ENCODE measurements around the gene CAPN11.
"Not testable (repeated sequence)": the region's sequence is repeated elsewhere in the genome, so short reads cannot be mapped to it uniquely, and the experiment has no call there.

The CAPN11 gene

GRCh38 chr6:44180886-44181285 is 22.3 kb downstream of the CAPN11 start:
- Histone ChIP-seq H3K4me2 (ENCODE audit: low read length) (no peak overlapping the region), H3K79me2 (ENCODE audit: low read length) (no peaks in the 10 kb centered on the region), H3K36me3 (replicated peaks; ENCODE audit: low read depth, low read length) (no peaks in the 10 kb centered on the region), H3K4me1 (ENCODE audit: low read length) (peaks cover 29% of the 10 kb centered on the region), H3K9me3 (ENCODE audit: insufficient read depth, low read length) (no peaks in the 10 kb centered on the region), H3K27me3 (ENCODE audit: low read depth, low read length) (peaks cover 10% of the 10 kb centered on the region; the same call in 1 of the 2 replicates), H3K9ac (ENCODE audit: low read length) (no peak overlapping the region), H3K4me3 (ENCODE audit: low read length) (no peak overlapping the region), H4K20me1 (ENCODE audit: insufficient read depth, low read length) (no peaks in the 10 kb centered on the region), H2AFZ (ENCODE audit: low read depth, low read length) (no peak overlapping the region), H3K27ac (ENCODE audit: low read length) (no peak overlapping the region)
- no peak for TF ChIP-seq EZH2phosphoT487 (IDR thresholded peaks at IDR 0.05; ENCODE audit: low read depth)
- TF ChIP-seq CTCF (IDR thresholded peaks at IDR 0.05; ENCODE audit: low read depth, low read length), result no peak

DNA sequence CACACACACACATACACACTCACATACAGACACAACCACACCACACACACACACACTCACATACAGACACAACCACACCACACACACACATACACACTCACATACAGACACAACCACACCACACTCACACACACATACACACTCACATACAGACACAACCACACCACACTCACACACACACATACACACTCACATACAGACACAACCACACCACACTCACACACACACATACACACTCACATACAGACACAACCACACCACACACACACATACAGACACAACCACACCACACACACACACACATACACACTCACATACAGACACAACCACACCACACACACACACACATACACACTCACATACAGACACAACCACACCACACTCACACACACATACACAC is 23.2 kb downstream of the CAPN11 start:
- not testable (repeated sequence) for H2AFZ ChIP-seq (ENCODE audit: low read depth, low read length); H3K27ac ChIP-seq (ENCODE audit: low read length); H3K4me3 ChIP-seq (ENCODE audit: low read length); H3K9me3 ChIP-seq (ENCODE audit: insufficient read depth, low read length); H3K9ac ChIP-seq (ENCODE audit: low read length); H3K79me2 ChIP-seq (ENCODE audit: low read length); H4K20me1 ChIP-seq (ENCODE audit: insufficient read depth, low read length); H3K4me2 ChIP-seq (ENCODE audit: low read length); H3K27me3 ChIP-seq (ENCODE audit: low read depth, low read length); H3K36me3 ChIP-seq (replicated peaks; ENCODE audit: low read depth, low read length)
- H3K4me1 ChIP-seq (ENCODE audit: low read length), result peaks cover 27% of the 10 kb centered on the region

DNA sequence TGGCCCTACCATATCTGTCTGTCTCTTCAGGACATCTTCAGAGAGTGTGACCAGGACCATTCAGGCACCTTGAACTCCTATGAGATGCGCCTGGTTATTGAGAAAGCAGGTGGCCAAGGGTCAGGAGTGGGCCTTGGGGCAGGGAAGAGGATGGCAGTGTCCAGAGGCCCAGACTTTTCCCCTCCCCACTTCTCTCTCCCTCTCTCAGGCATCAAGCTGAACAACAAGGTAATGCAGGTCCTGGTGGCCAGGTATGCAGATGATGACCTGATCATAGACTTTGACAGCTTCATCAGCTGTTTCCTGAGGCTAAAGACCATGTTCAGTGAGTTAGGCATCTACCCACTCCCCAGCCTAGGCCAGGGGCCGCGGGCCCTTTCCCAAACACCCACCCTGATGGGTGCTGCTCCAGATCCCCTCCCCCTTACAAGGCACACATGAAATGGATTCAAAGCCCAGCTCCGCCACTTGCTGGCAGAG is 24.3 kb downstream of the CAPN11 start:
- no peaks in the 10 kb centered on the region for H3K9me3 ChIP-seq (ENCODE audit: insufficient read depth, low read length)
- H4K20me1 ChIP-seq (ENCODE audit: insufficient read depth, low read length), result no peaks in the 10 kb centered on the region
- H3K9ac ChIP-seq (ENCODE audit: low read length), result no peak overlapping the region
- H3K79me2 ChIP-seq (ENCODE audit: low read length), result no peaks in the 10 kb centered on the region
- H3K4me2 ChIP-seq (ENCODE audit: low read length), result no peak overlapping the region
- no peaks in the 10 kb centered on the region for H3K36me3 ChIP-seq (replicated peaks; ENCODE audit: low read depth, low read length)
- peaks cover 10% of the 10 kb centered on the region; the same call in 1 of the 2 replicates for H3K27me3 ChIP-seq (ENCODE audit: low read depth, low read length)
- peaks cover 18% of the 10 kb centered on the region for H3K4me1 ChIP-seq (ENCODE audit: low read length)
- no peak overlapping the region for H3K4me3 ChIP-seq (ENCODE audit: low read length)
- no peak for TF ChIP-seq EZH2phosphoT487 (IDR thresholded peaks at IDR 0.05; ENCODE audit: low read depth)
- TF ChIP-seq CTCF (IDR thresholded peaks at IDR 0.05; ENCODE audit: low read depth, low read length), result no peak
- no peak overlapping the region for H2AFZ ChIP-seq (ENCODE audit: low read depth, low read length)
- no peak overlapping the region for H3K27ac ChIP-seq (ENCODE audit: low read length)

DNA sequence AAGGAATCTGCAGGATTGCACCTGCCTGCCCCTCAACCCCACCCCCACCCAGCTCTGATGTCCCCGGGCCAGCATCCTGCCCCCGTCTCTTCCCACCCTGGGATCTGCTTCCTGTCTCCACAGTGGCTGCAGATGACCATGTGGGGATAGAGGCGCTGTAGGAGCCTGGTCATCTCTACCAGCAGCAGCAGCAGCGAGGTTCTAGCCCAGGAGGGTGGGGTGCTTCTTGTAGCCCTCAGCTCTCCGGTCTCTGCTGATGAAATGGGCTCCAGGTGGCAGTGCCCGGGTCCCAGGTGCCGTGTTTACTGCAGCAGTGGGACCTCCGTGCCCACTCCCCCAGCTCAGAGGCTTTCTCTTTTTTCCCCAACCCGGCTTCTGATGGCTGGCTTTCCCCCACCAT is 25.2 kb downstream of the CAPN11 start:
- TF ChIP-seq EZH2phosphoT487 (IDR thresholded peaks at IDR 0.05; ENCODE audit: low read depth) (no peak), CTCF (IDR thresholded peaks at IDR 0.05; ENCODE audit: low read depth, low read length) (no peak)
- Histone ChIP-seq H3K27me3 (ENCODE audit: low read depth, low read length) (peaks cover 10% of the 10 kb centered on the region; the same call in 1 of the 2 replicates), H2AFZ (ENCODE audit: low read depth, low read length) (no peak overlapping the region), H3K36me3 (replicated peaks; ENCODE audit: low read depth, low read length) (no peaks in the 10 kb centered on the region), H4K20me1 (ENCODE audit: insufficient read depth, low read length) (no peaks in the 10 kb centered on the region), H3K9ac (ENCODE audit: low read length) (no peak overlapping the region), H3K4me1 (ENCODE audit: low read length) (peaks cover 18% of the 10 kb centered on the region), H3K4me2 (ENCODE audit: low read length) (no peak overlapping the region), H3K9me3 (ENCODE audit: insufficient read depth, low read length) (no peaks in the 10 kb centered on the region), H3K27ac (ENCODE audit: low read length) (no peak overlapping the region), H3K79me2 (ENCODE audit: low read length) (no peaks in the 10 kb centered on the region), H3K4me3 (ENCODE audit: low read length) (no peak overlapping the region)

DNA sequence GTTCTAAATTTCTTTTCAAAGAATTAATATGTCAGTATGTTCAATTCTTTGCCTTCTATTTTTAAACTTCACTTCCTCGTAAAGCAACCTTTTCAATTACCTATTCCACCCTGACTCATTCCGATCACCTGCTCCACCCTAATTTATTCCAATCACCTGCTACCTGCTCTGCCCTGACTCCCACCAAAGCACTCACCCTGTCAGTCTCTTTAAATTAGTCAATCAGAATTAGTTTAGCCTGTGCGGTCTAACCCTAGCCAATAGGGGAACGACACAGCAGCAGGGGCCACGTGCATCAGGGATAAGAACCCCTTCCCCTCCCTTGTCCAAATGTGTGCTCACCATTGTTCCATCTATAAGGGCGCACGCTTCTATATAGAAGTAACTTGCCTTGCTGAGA is 26.7 kb downstream of the CAPN11 start:
- H3K9ac ChIP-seq (ENCODE audit: low read length); H3K4me3 ChIP-seq (ENCODE audit: low read length); H3K9me3 ChIP-seq (ENCODE audit: insufficient read depth, low read length); H3K36me3 ChIP-seq (replicated peaks; ENCODE audit: low read depth, low read length); H2AFZ ChIP-seq (ENCODE audit: low read depth, low read length); H3K79me2 ChIP-seq (ENCODE audit: low read length); H4K20me1 ChIP-seq (ENCODE audit: insufficient read depth, low read length); H3K27ac ChIP-seq (ENCODE audit: low read length): not testable (repeated sequence)
- Histone ChIP-seq H3K4me1 (ENCODE audit: low read length) (peaks cover 27% of the 10 kb centered on the region), H3K4me2 (ENCODE audit: low read length) (peak overlapping the region; percentile 15; the same call in 1 of the 2 replicates), H3K27me3 (ENCODE audit: low read depth, low read length) (peaks cover 14% of the 10 kb centered on the region; the same call in 1 of the 2 replicates)

All from OCI-LY3 (cell line).